Gastroesophageal sphincter (tissue), 3 donors: ENCODE data around the gene PTCH1.

Experiments used
- EP300 ChIP-seq: sonication (generic); formaldehyde crosslinking; IDR thresholded peaks from one replicate; pipeline ENCODE4 v1.6.1; 2017; ENCODE audit warnings: antibody characterized with exemption, mild to moderate bottlenecking
- POLR2A ChIP-seq, 2 donors: fragments of 450-650 bp; IDR thresholded peaks; one replicate each; pipeline ENCODE4 v1.6.1; 2017; ENCODE audit warnings: antibody characterized with exemption in 2 of 2, mild to moderate bottlenecking in 2 of 2, moderate library complexity in 1 of 2
- POLR2AphosphoS5 ChIP-seq: sonication (generic); formaldehyde crosslinking; IDR thresholded peaks from one replicate; pipeline ENCODE4 v1.6.1; 2017; ENCODE audit warnings: antibody characterized with exemption
- TF ChIP-seq, protein P1 (sequence below), 4 experiments: fragments of 200-600 bp in 2 of 4; fragments of 450-650 bp in 2 of 4; sonication (generic) in 1 of 4; IDR thresholded peaks; one replicate each; pipeline ENCODE4 v1.5.1; 2017 to 2019; ENCODE audit warnings: antibody characterized with exemption in 4 of 4, mild to moderate bottlenecking in 2 of 4, moderate library complexity in 2 of 4

DNA sequence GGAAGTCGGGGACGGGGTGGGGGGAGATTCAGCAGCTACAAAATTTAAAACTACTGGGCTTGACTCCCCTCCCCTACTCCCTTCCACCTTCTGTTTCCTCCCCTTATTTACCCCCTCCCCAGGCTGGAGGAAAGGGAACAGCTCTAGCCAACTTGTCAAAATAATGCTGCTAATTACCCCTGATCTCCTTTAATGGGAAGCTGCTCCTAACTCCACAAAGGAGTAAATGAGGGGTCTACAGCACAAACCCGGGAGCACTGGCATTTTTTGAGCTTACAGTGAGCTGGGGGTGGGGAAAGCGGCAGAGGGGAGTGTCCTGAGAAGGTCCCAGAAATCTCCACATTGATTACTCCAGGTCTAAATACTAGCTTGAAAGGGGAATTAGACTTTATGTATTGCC, 3.1 kb downstream of the PTCH1 start:
- no peak for TF ChIP-seq POLR2A (IDR thresholded peaks at IDR 0.05)
- TF ChIP-seq, protein P1, sequence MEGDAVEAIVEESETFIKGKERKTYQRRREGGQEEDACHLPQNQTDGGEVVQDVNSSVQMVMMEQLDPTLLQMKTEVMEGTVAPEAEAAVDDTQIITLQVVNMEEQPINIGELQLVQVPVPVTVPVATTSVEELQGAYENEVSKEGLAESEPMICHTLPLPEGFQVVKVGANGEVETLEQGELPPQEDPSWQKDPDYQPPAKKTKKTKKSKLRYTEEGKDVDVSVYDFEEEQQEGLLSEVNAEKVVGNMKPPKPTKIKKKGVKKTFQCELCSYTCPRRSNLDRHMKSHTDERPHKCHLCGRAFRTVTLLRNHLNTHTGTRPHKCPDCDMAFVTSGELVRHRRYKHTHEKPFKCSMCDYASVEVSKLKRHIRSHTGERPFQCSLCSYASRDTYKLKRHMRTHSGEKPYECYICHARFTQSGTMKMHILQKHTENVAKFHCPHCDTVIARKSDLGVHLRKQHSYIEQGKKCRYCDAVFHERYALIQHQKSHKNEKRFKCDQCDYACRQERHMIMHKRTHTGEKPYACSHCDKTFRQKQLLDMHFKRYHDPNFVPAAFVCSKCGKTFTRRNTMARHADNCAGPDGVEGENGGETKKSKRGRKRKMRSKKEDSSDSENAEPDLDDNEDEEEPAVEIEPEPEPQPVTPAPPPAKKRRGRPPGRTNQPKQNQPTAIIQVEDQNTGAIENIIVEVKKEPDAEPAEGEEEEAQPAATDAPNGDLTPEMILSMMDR (IDR thresholded peaks at IDR 0.05), result no peak
- no peak for TF ChIP-seq POLR2AphosphoS5
- TF ChIP-seq EP300, result no peak
